HepG2 (cell line): ENCODE measurements around the gene DNPH1. TPM values are rescaled to one million over a fixed set of nuclear protein-coding genes. Genes with fewer than 3 reads are reported as not detected.
A peak's percentile ranks its signal among the peaks of the same experiment; 100 is the strongest.

ENCODE experiments used
- AKAP8 ChIP-seq: sonication (generic); formaldehyde crosslinking; IDR thresholded peaks from 2 replicates; pipeline ENCODE4 v1.5.1; 2020; ENCODE audit warnings: mild to moderate bottlenecking, missing genetic modification reagents
- GATAD1 ChIP-seq: IDR thresholded peaks from 2 replicates; pipeline ENCODE4 v1.6.1; 2016; ENCODE audit warnings: missing genetic modification reagents, missing compliant biosample characterization
- HDAC6 ChIP-seq: fragments of 200-600 bp; sonication (generic); IDR thresholded peaks from 2 replicates; pipeline ENCODE4 v1.7.0; 2017; ENCODE audit warnings: mild to moderate bottlenecking, antibody characterized with exemption, low read length, low read depth
- HMGA1 ChIP-seq: sonication (generic); formaldehyde crosslinking; conservative IDR thresholded peaks from 2 replicates; pipeline ENCODE4 v1.4.0; 2020; ENCODE audit warnings: missing genetic modification reagents
- HNF1A ChIP-seq, 2 experiments: sonication (generic) in 1 of 2; formaldehyde crosslinking in 1 of 2; IDR thresholded peaks; 2 replicates each; pipeline versions ENCODE4 v1.4.0 to v1.6.1; 2016 to 2020; ENCODE audit warnings: borderline replicate concordance in 1 of 2, low read depth in 1 of 2, mild to moderate bottlenecking in 1 of 2, missing genetic modification reagents in 1 of 2
- RBFOX2 ChIP-seq: fragments of 200-400 bp; formaldehyde crosslinking; IDR thresholded peaks from 2 replicates; pipeline ENCODE4 v1.6.1; 2017; ENCODE audit warnings: low read depth, mild to moderate bottlenecking, low read length
- RBM22 ChIP-seq: fragments of 200-400 bp; formaldehyde crosslinking; optimal IDR thresholded peaks from 2 replicates; pipeline ENCODE3; 2017; ENCODE audit warnings: mild to moderate bottlenecking, low read length, moderate library complexity
- SMC3 ChIP-seq: IDR thresholded peaks from 2 replicates; pipeline ENCODE4 v1.6.1; 2011; ENCODE audit warnings: low read length, improper control_type of control experiment
- TRIM24 ChIP-seq: sonication (generic); formaldehyde crosslinking; IDR thresholded peaks from 2 replicates; pipeline ENCODE4 v1.8.0; 2022; ENCODE audit warnings: mild to moderate bottlenecking, missing genetic modification reagents
- WIZ ChIP-seq: sonication (generic); formaldehyde crosslinking; IDR thresholded peaks from 2 replicates; pipeline ENCODE4 v1.5.1; 2020; ENCODE audit warnings: mild to moderate bottlenecking, missing genetic modification reagents
- YEATS4 ChIP-seq: sonication (generic); formaldehyde crosslinking; IDR thresholded peaks from 2 replicates; pipeline ENCODE4 v1.4.0; 2020; ENCODE audit warnings: missing genetic modification reagents, borderline replicate concordance
- ZFAT ChIP-seq: sonication (generic); formaldehyde crosslinking; conservative IDR thresholded peaks from 2 replicates; pipeline ENCODE4 v1.8.1; 2023; ENCODE audit warnings: missing genetic modification reagents, inconsistent platforms
- ZFP62 ChIP-seq: sonication (generic); formaldehyde crosslinking; IDR thresholded peaks from 2 replicates; pipeline ENCODE4 v1.4.0; 2020; ENCODE audit warnings: missing genetic modification reagents
- ZFX ChIP-seq: sonication (generic); formaldehyde crosslinking; IDR thresholded peaks from 2 replicates; pipeline ENCODE4 v1.4.0; 2020; ENCODE audit warnings: mild to moderate bottlenecking, low read depth, missing genetic modification reagents, moderate library complexity
- ZNF142 ChIP-seq: sonication (generic); formaldehyde crosslinking; IDR thresholded peaks from 2 replicates; pipeline ENCODE4 v1.4.0; 2020; ENCODE audit warnings: missing genetic modification reagents
- ZNF17 ChIP-seq: sonication (generic); formaldehyde crosslinking; IDR thresholded peaks from 2 replicates; pipeline ENCODE4 v1.5.0; 2020; ENCODE audit warnings: mild to moderate bottlenecking, missing genetic modification reagents
- ZNF577 ChIP-seq: sonication (generic); formaldehyde crosslinking; IDR thresholded peaks from 2 replicates; pipeline ENCODE4 v1.4.0; 2020; ENCODE audit warnings: mild to moderate bottlenecking, low read depth, missing genetic modification reagents, borderline replicate concordance
- ZNF580 ChIP-seq: IDR thresholded peaks from 2 replicates; pipeline ENCODE4 v1.6.1; 2016; ENCODE audit warnings: low read depth, borderline replicate concordance
- ZNF704 ChIP-seq: sonication (generic); formaldehyde crosslinking; IDR thresholded peaks from 2 replicates; pipeline ENCODE4 v1.8.1; 2023; ENCODE audit warnings: mild to moderate bottlenecking, inconsistent platforms, moderate library complexity, missing genetic modification reagents, borderline replicate concordance
- ZNF883 ChIP-seq: sonication (generic); formaldehyde crosslinking; IDR thresholded peaks from 2 replicates; pipeline ENCODE4 v1.5.1; 2020; ENCODE audit warnings: mild to moderate bottlenecking, missing genetic modification reagents; ENCODE audit errors: not compliant biosample characterization
- polyA plus RNA-seq, 8 experiments: library from polyadenylated mRNA; depleted of rRNA in 3 of 8; stranded (reverse) in 7 of 8; unstranded in 1 of 8; fragments of >200 nt; fragmentation: Illumina TruSeq in 4 of 8; extraction: Trizol in 4 of 8; gene quantifications; 2 replicates each; pipeline versions ENCODE4 v1.2.1 to v1.2.3, GENCODE V29; 2011 to 2016; ENCODE audit warnings: low read depth in 4 of 8, missing spikeins in 1 of 8, mixed read lengths in 1 of 8; ENCODE audit not compliant: insufficient read depth in 1 of 8
- total RNA-seq, 5 experiments: library from RNA; depleted of rRNA; stranded (reverse); fragments of >200 nt; fragmentation: Illumina TruSeq; extraction: Trizol; gene quantifications; 2 replicates each; pipeline ENCODE4 v1.2.3, GENCODE V29; 2016; ENCODE audit warnings: low read depth in 1 of 5

The DNPH1 gene
- total and polyA plus RNA-seq, 2 of the 13 experiments (the other 11 are each of a cell fraction or from before 2014, with no cell fraction given): 56.5 to 75.1 TPM

- TF ChIP-seq ZNF704 (CRISPR knock-in tag): no peak; the same call in none of the 2 replicates
- no peak for TF ChIP-seq HDAC6
- no peak for TF ChIP-seq AKAP8 (CRISPR knock-in tag)
- TF ChIP-seq ZNF577: no peak; the same call in 1 of the 2 replicates
- TF ChIP-seq HMGA1 (CRISPR knock-in tag): no peak
- no peak for TF ChIP-seq WIZ (CRISPR knock-in tag)
- no peak for TF ChIP-seq HNF1A (IDR thresholded peaks at IDR 0.05; ENCODE audit: low read depth)
- TF ChIP-seq HNF1A (CRISPR knock-in tag; IDR thresholded peaks at IDR 0.05; ENCODE audit: borderline replicate concordance): no peak
- TF ChIP-seq GATAD1: no peak
- TF ChIP-seq ZNF580: peak; percentile 12; the same call in 1 of the 2 replicates
- TF ChIP-seq ZFX (CRISPR knock-in tag): no peak
- TF ChIP-seq RBM22: no peak
- no peak for TF ChIP-seq SMC3
- no peak for TF ChIP-seq TRIM24
- no peak for TF ChIP-seq ZFP62
- no peak for TF ChIP-seq ZNF883 (CRISPR knock-in tag)
- TF ChIP-seq ZNF17: no peak
- no peak for TF ChIP-seq YEATS4 (CRISPR knock-in tag)
- TF ChIP-seq ZNF142 (CRISPR knock-in tag): no peak
- TF ChIP-seq RBFOX2: no peak
- no peak for TF ChIP-seq ZFAT
These were observed 39.0 kb upstream of the DNPH1 start (continued) for GRCh38 chr6:43268355-43268700.
